CD4-positive, CD25-positive, alpha-beta regulatory T cell (primary cell): ENCODE measurements around the gene MYOD1. TPM values are rescaled to one million over a fixed set of nuclear protein-coding genes. Genes with fewer than 3 reads are reported as not detected.

Source experiments
- ATAC-seq, 2 donors: fragments of 150-1000 bp; cut with Tn5 transposase; one replicate each; pipeline ENCODE4 v1.10.0; 2021; ENCODE audit warnings: low read depth in 2 of 2, moderate number of reproducible peaks in 2 of 2, moderate library complexity in 1 of 2
- DNase-seq, 3 donors: peaks; one replicate each; pipeline versions ENCODE4 v3.0.0 to v3.0.0-alpha.2; 2012 to 2022; ENCODE audit warnings: mixed read lengths in 1 of 3
- H3K27ac ChIP-seq: one replicate; pipeline ENCODE4 v1.7.0; 2013; ENCODE audit warnings: mild to moderate bottlenecking, low read length; ENCODE audit not compliant: insufficient read depth, poor library complexity, severe bottlenecking
- H3K27me3 ChIP-seq: one replicate; pipeline ENCODE4 v1.7.0; 2013; ENCODE audit warnings: low read length; ENCODE audit not compliant: control insufficient read depth, insufficient read depth
- H3K36me3 ChIP-seq: one replicate; pipeline ENCODE4 v1.7.0; 2013; ENCODE audit warnings: mild to moderate bottlenecking, low read length, moderate library complexity; ENCODE audit not compliant: control insufficient read depth, insufficient read depth
- H3K4me1 ChIP-seq: 2 replicates; pipeline ENCODE4 v1.7.0; 2013; ENCODE audit warnings: mild to moderate bottlenecking, low read length; ENCODE audit not compliant: insufficient read depth, control insufficient read depth, poor library complexity, severe bottlenecking
- H3K4me3 ChIP-seq: one replicate; pipeline ENCODE4 v1.7.0; 2013; ENCODE audit warnings: low read depth, mild to moderate bottlenecking, low read length, moderate library complexity
- H3K9me3 ChIP-seq, 2 experiments: 1 replicate in 1 of 2; 2 replicates in 1 of 2; pipeline ENCODE4 v1.7.0; 2013; ENCODE audit warnings: low read length in 2 of 2, mild to moderate bottlenecking in 1 of 2, moderate library complexity in 1 of 2; ENCODE audit not compliant: control insufficient read depth in 2 of 2
- H3K27ac Mint-ChIP-seq, 3 donors: one replicate each; pipeline ENCODE4 v1.8.0; 2020 to 2022; ENCODE audit warnings: mild to moderate bottlenecking in 3 of 3, mixed read lengths in 3 of 3, moderate library complexity in 2 of 3
- H3K27me3 Mint-ChIP-seq: one replicate; pipeline ENCODE4 v1.8.0; 2022; ENCODE audit warnings: mild to moderate bottlenecking, mixed read lengths
- H3K36me3 Mint-ChIP-seq: one replicate; pipeline ENCODE4 v1.8.0; 2020; ENCODE audit warnings: mixed read lengths
- H3K4me1 Mint-ChIP-seq, 4 donors: one replicate each; pipeline ENCODE4 v1.8.0; 2020 to 2022; ENCODE audit warnings: mixed read lengths in 4 of 4, mild to moderate bottlenecking in 1 of 4
- H3K4me3 Mint-ChIP-seq, 4 donors: one replicate each; pipeline ENCODE4 v1.8.0; 2020 to 2022; ENCODE audit warnings: mild to moderate bottlenecking in 4 of 4, mixed read lengths in 4 of 4, moderate library complexity in 3 of 4
- H3K9me3 Mint-ChIP-seq, 7 donors: one replicate each; pipeline ENCODE4 v1.8.0; 2020 to 2022; ENCODE audit warnings: mixed read lengths in 7 of 7, mild to moderate bottlenecking in 3 of 7, moderate library complexity in 2 of 7
- polyA plus RNA-seq, 4 donors: library from polyadenylated mRNA; unstranded; fragments of 300-500 nt; fragmentation: Illumina TruSeq; gene quantifications; one replicate each; pipeline ENCODE4 v1.2.3, GENCODE V29; 2021
- total RNA-seq: library from RNA; stranded (reverse); gene quantifications from one replicate; pipeline ENCODE4 v1.2.3, GENCODE V29; 2022

Gene MYOD1
- total and polyA plus RNA-seq, 5 donors from 2014 or later = not detected

DNA sequence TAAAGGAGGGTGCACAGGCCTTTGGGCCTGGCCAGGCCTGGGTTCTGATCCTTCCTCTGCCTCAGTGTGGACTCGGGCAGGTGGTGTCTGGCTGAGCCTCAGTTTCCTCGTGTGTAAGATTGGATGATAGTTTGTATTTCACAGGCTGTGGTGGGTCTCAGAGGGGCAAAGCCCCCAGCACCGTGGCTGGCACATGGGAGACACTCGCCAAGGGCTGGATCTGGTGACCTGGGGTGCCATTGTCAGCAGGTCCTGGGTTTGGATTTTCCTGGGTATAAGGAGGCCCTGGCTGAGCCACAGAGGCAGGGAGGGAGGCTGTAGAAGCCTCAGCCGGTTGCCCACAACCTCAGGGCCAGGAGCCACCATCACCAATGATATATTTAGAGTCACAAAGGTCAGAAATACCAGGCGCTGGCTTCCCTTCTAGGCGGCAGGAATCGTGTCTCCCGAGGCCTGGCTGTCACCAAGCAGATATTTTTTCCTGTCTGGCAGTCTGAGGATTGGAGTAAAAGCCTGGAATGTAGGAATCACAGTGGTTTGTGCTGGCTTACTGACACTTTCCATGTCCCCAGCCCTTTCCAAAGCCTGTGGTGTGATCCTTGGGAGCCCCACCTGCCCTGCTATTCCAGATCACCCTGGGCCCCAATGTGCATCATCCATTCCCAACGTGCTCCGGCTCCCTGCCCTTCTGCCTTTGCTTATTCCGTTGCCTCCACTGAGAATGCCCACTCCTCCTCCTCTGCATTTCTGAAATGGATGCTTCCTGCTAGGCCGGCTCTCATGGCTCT, 30.8 kb downstream of the MYOD1 start:
- H3K9me3 ChIP-seq = no peaks in the 10 kb centered on the region
- Mint-ChIP-seq H3K4me3 (no peak overlapping the region), H3K36me3 (no peaks in the 10 kb centered on the region), H3K9me3 (no peaks in the 10 kb centered on the region), H3K27me3 (peaks cover 7% of the 10 kb centered on the region), H3K27ac (no peak overlapping the region), H3K4me1 (no peaks in the 10 kb centered on the region)
- ATAC-seq = no peak
- no peaks in the 10 kb centered on the region for H3K36me3 ChIP-seq
- H3K27ac ChIP-seq = no peak overlapping the region
- H3K4me1 ChIP-seq = no peaks in the 10 kb centered on the region
- H3K27me3 ChIP-seq = no peaks in the 10 kb centered on the region
- no peak overlapping the region for H3K4me3 ChIP-seq
- no peak for DNase-seq

DNA sequence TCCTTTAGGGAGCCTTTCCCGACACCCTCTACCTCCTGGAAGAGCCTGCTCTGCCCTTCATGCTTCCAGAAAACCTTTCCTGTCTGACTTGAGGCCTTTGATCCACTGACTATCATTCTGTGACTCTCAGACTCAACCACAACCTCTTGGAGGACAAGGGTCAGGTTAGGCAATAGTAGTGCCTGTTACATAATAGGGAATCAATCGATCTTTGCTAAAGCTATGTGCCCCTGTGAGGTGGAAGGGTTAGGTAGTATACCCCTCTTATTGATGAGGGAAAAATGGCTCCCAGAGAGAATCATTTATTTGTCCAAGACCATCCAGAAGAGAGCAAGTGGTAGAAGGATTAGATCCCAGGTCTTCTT, 31.4 kb downstream of the MYOD1 start:
- no peaks in the 10 kb centered on the region for H3K9me3 Mint-ChIP-seq
- no peak for ATAC-seq
- H3K4me1 Mint-ChIP-seq = no peaks in the 10 kb centered on the region
- H3K36me3 Mint-ChIP-seq = no peaks in the 10 kb centered on the region
- no peaks in the 10 kb centered on the region for H3K4me1 ChIP-seq
- H3K4me3 ChIP-seq = no peak overlapping the region
- no peaks in the 10 kb centered on the region for H3K36me3 ChIP-seq
- H3K27me3 Mint-ChIP-seq = peaks cover 5% of the 10 kb centered on the region
- no peaks in the 10 kb centered on the region for H3K27me3 ChIP-seq
- H3K4me3 Mint-ChIP-seq = no peak overlapping the region
- H3K9me3 ChIP-seq = no peaks in the 10 kb centered on the region
- H3K27ac ChIP-seq = no peak overlapping the region
- no peak for DNase-seq
- H3K27ac Mint-ChIP-seq = no peak overlapping the region

- H3K36me3 ChIP-seq = no peaks in the 10 kb centered on the region
- no peaks in the 10 kb centered on the region for H3K27me3 ChIP-seq
- peak overlapping the region in 1 of 3 donors; percentile 35 for H3K27ac Mint-ChIP-seq
- H3K4me1 Mint-ChIP-seq = no peaks in the 10 kb centered on the region
- H3K27ac ChIP-seq = no peak overlapping the region
- H3K4me3 Mint-ChIP-seq = no peak overlapping the region
- H3K9me3 ChIP-seq = no peaks in the 10 kb centered on the region
- H3K36me3 Mint-ChIP-seq = no peaks in the 10 kb centered on the region
- no peaks in the 10 kb centered on the region for H3K9me3 Mint-ChIP-seq
- no peaks in the 10 kb centered on the region for H3K4me1 ChIP-seq
- DNase-seq = no peak
- H3K27me3 Mint-ChIP-seq = peaks cover 4% of the 10 kb centered on the region
- H3K4me3 ChIP-seq = no peak overlapping the region
- no peak for ATAC-seq
These were observed 32.2 kb downstream of the MYOD1 start for GRCh38 chr11:17751558-17751957.

DNA sequence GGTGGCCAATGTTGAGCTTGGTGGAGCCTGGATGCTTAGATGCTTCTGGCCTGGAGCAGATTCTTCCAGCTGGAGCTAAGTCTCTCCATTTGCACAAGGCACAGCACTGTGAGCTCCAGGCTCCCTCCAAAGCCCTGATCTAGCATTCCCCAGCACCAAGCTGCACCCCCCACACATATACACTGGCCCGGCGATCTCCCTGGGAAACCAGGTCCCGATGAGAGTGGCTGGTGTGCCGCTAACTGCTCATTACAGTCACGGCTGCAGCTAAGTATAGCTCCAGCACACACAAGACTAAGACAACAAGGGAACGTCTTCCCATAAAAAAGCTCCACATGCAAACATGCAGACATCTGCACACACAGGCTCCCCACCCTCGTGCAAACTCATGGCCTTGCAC, 32.8 kb downstream of the MYOD1 start:
- no peaks in the 10 kb centered on the region for H3K4me1 Mint-ChIP-seq
- H3K27me3 Mint-ChIP-seq = peaks cover 4% of the 10 kb centered on the region
- Histone ChIP-seq H3K4me3 (no peak overlapping the region), H3K4me1 (no peaks in the 10 kb centered on the region), H3K9me3 (no peaks in the 10 kb centered on the region), H3K27ac (no peak overlapping the region), H3K36me3 (no peaks in the 10 kb centered on the region), H3K27me3 (no peaks in the 10 kb centered on the region)
- ATAC-seq (no peak), DNase-seq (no peak)
- no peaks in the 10 kb centered on the region for H3K36me3 Mint-ChIP-seq
- no peak overlapping the region for H3K27ac Mint-ChIP-seq
- H3K9me3 Mint-ChIP-seq = no peaks in the 10 kb centered on the region
- H3K4me3 Mint-ChIP-seq = no peak overlapping the region

- Mint-ChIP-seq H3K4me3 (no peak overlapping the region), H3K36me3 (no peaks in the 10 kb centered on the region), H3K9me3 (no peaks in the 10 kb centered on the region), H3K4me1 (no peaks in the 10 kb centered on the region), H3K27me3 (peaks cover 4% of the 10 kb centered on the region), H3K27ac (no peak overlapping the region)
- Histone ChIP-seq H3K4me1 (no peaks in the 10 kb centered on the region), H3K9me3 (no peaks in the 10 kb centered on the region), H3K4me3 (no peak overlapping the region), H3K27me3 (no peaks in the 10 kb centered on the region), H3K27ac (no peak overlapping the region), H3K36me3 (no peaks in the 10 kb centered on the region)
- DNase-seq (no peak), ATAC-seq (no peak)
These were observed 33.8 kb downstream of the MYOD1 start for GRCh38 chr11:17753153-17753552.

GRCh38 chr11:17753641-17754040, 34.3 kb downstream of the MYOD1 start:
- H3K36me3 Mint-ChIP-seq = no peaks in the 10 kb centered on the region
- no peaks in the 10 kb centered on the region for H3K27me3 ChIP-seq
- H3K4me3 ChIP-seq = no peak overlapping the region
- no peak overlapping the region for H3K27ac ChIP-seq
- no peak overlapping the region for H3K27ac Mint-ChIP-seq
- H3K4me1 Mint-ChIP-seq = no peaks in the 10 kb centered on the region
- ATAC-seq (no peak), DNase-seq (no peak)
- no peaks in the 10 kb centered on the region for H3K4me1 ChIP-seq
- peaks cover 4% of the 10 kb centered on the region for H3K27me3 Mint-ChIP-seq
- no peak overlapping the region for H3K4me3 Mint-ChIP-seq
- no peaks in the 10 kb centered on the region for H3K9me3 ChIP-seq
- H3K9me3 Mint-ChIP-seq = no peaks in the 10 kb centered on the region
- H3K36me3 ChIP-seq = no peaks in the 10 kb centered on the region

- Histone ChIP-seq H3K4me1 (no peaks in the 10 kb centered on the region), H3K27me3 (no peaks in the 10 kb centered on the region), H3K4me3 (no peak overlapping the region), H3K9me3 (no peaks in the 10 kb centered on the region), H3K36me3 (no peaks in the 10 kb centered on the region), H3K27ac (no peak overlapping the region)
- peaks cover 4% of the 10 kb centered on the region for H3K27me3 Mint-ChIP-seq
- DNase-seq (no peak), ATAC-seq (no peak)
- no peaks in the 10 kb centered on the region for H3K36me3 Mint-ChIP-seq
- no peak overlapping the region for H3K27ac Mint-ChIP-seq
- H3K4me1 Mint-ChIP-seq = no peaks in the 10 kb centered on the region
- H3K4me3 Mint-ChIP-seq = no peak overlapping the region
- no peaks in the 10 kb centered on the region for H3K9me3 Mint-ChIP-seq
These were observed 36.5 kb downstream of the MYOD1 start for GRCh38 chr11:17755891-17756290.
